Panc1 (cell line): ENCODE measurements around the gene RBSN.

ENCODE experiments used
- POLR2AphosphoS5 ChIP-seq: IDR thresholded peaks from 2 replicates; pipeline ENCODE4 v1.6.1; 2012; ENCODE audit warnings: mild to moderate bottlenecking, low read depth, low read length, moderate library complexity
- REST ChIP-seq, 2 experiments: IDR thresholded peaks; 2 replicates each; pipeline ENCODE4 v1.6.1; 2011 to 2012; ENCODE audit warnings: low read depth in 2 of 2, control low read depth in 1 of 2, low read length in 1 of 2, mild to moderate bottlenecking in 1 of 2, moderate library complexity in 1 of 2; ENCODE audit not compliant: insufficient read depth in 1 of 2
- TCF7L2 ChIP-seq: IDR thresholded peaks from 2 replicates; pipeline ENCODE4 v1.6.1; 2011; ENCODE audit warnings: mild to moderate bottlenecking, low read depth, low read length, inconsistent platforms
- TF ChIP-seq, protein P1 (sequence below): fragments of 450-650 bp; IDR thresholded peaks from 2 replicates; pipeline ENCODE4 v1.5.1; 2017; ENCODE audit warnings: mild to moderate bottlenecking

DNA sequence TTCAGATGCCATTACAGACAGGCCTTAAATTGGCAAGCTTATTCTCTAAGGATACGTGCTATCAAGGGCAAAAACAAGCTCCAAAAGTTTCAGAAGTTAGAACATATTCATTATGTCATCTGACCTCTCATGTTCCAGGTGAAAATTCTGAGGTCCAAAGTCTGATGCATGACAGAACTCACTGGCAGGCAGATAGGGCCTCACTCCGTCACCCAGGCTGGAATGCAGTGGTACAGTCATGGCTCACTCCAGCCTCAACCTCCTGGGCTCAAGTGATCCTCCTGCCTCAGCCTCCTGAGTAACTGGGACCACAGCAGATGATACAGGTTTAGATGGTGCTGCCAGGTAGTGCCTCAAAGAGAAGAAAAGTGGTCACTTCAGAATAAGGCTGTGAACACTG, 49.4 kb downstream of the RBSN start:
- TF ChIP-seq, protein P1, sequence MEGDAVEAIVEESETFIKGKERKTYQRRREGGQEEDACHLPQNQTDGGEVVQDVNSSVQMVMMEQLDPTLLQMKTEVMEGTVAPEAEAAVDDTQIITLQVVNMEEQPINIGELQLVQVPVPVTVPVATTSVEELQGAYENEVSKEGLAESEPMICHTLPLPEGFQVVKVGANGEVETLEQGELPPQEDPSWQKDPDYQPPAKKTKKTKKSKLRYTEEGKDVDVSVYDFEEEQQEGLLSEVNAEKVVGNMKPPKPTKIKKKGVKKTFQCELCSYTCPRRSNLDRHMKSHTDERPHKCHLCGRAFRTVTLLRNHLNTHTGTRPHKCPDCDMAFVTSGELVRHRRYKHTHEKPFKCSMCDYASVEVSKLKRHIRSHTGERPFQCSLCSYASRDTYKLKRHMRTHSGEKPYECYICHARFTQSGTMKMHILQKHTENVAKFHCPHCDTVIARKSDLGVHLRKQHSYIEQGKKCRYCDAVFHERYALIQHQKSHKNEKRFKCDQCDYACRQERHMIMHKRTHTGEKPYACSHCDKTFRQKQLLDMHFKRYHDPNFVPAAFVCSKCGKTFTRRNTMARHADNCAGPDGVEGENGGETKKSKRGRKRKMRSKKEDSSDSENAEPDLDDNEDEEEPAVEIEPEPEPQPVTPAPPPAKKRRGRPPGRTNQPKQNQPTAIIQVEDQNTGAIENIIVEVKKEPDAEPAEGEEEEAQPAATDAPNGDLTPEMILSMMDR, result no peak
- TF ChIP-seq TCF7L2 (no peak), REST (IDR thresholded peaks at IDR 0.05; ENCODE audit: insufficient read depth in 1 of 2, low read depth in 2 of 2, low read length in 1 of 2) (no peak), POLR2AphosphoS5 (no peak)
